A549 (cell line): ENCODE data around the gene C9orf152.

Experiments used
- JUN ChIP-seq, 2 experiments: fragments of >200 bp; sonication (Bioruptor Twin); formaldehyde crosslinking; IDR thresholded peaks; 2 replicates in 1 of 2; 3 replicates in 1 of 2; pipeline ENCODE4 v1.6.1; 2016 to 2017
- MAFK ChIP-seq: fragments of 450-650 bp; IDR thresholded peaks from 2 replicates; pipeline ENCODE4 v1.6.1; 2014; ENCODE audit not compliant: partially characterized antibody
- POLR2A ChIP-seq: IDR thresholded peaks from 2 replicates; pipeline ENCODE4 v1.6.1; 2012; ENCODE audit warnings: mild to moderate bottlenecking, low read length
- RAD21 ChIP-seq, 2 experiments: fragments of >200 bp in 1 of 2; sonication (Bioruptor Twin) in 1 of 2; formaldehyde crosslinking in 1 of 2; IDR thresholded peaks in 1 of 2; conservative IDR thresholded peaks in 1 of 2; 2 replicates in 1 of 2; 3 replicates in 1 of 2; pipeline ENCODE4 v1.6.1; 2012 to 2018; ENCODE audit warnings: inconsistent platforms in 1 of 2
- SMC3 ChIP-seq: fragments of >200 bp; sonication (Bioruptor Twin); formaldehyde crosslinking; IDR thresholded peaks from 3 replicates; pipeline ENCODE4 v1.6.1; 2018; ENCODE audit warnings: inconsistent platforms
- TF ChIP-seq, protein P1 (sequence below): IDR thresholded peaks from 2 replicates; pipeline ENCODE4 v1.6.1; 2012
- TF ChIP-seq, protein P2 (sequence below): fragments of >200 bp; sonication (Bioruptor Twin); formaldehyde crosslinking; IDR thresholded peaks from 3 replicates; pipeline ENCODE4 v1.5.1; 2016

DNA sequence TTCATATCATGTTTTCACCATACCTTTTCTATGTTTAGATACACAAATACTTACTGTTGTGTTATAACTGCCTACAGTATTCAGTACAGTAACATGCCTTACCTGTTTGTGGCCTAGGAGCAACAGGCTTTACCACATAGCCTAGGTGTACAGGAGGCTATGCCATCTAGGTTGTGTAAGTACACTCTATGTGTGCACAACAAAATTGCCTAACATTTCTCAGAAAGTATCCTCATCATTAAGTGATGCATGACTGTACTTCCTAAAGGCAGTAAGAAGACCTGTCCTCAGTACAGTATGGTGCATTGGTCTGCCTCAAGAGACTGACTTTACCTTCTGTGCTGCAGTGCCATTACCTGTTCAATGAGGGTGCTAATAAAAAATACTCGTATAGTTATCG is 40.4 kb upstream of the C9orf152 start:
- TF ChIP-seq JUN (IDR thresholded peaks at IDR 0.05) (no peak), SMC3 (no peak), POLR2A (no peak), MAFK (no peak), RAD21 (conservative IDR thresholded peaks at IDR 0.05 in 1 of 2, IDR thresholded peaks at IDR 0.05 in 1 of 2) (no peak)
- TF ChIP-seq, protein P1, sequence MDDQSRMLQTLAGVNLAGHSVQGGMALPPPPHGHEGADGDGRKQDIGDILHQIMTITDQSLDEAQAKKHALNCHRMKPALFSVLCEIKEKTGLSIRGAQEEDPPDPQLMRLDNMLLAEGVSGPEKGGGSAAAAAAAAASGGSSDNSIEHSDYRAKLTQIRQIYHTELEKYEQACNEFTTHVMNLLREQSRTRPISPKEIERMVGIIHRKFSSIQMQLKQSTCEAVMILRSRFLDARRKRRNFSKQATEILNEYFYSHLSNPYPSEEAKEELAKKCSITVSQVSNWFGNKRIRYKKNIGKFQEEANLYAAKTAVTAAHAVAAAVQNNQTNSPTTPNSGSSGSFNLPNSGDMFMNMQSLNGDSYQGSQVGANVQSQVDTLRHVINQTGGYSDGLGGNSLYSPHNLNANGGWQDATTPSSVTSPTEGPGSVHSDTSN: no peak
- TF ChIP-seq, protein P2, sequence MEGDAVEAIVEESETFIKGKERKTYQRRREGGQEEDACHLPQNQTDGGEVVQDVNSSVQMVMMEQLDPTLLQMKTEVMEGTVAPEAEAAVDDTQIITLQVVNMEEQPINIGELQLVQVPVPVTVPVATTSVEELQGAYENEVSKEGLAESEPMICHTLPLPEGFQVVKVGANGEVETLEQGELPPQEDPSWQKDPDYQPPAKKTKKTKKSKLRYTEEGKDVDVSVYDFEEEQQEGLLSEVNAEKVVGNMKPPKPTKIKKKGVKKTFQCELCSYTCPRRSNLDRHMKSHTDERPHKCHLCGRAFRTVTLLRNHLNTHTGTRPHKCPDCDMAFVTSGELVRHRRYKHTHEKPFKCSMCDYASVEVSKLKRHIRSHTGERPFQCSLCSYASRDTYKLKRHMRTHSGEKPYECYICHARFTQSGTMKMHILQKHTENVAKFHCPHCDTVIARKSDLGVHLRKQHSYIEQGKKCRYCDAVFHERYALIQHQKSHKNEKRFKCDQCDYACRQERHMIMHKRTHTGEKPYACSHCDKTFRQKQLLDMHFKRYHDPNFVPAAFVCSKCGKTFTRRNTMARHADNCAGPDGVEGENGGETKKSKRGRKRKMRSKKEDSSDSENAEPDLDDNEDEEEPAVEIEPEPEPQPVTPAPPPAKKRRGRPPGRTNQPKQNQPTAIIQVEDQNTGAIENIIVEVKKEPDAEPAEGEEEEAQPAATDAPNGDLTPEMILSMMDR: no peak
